GM19328 (cell line): Measurements from ENCODE around the gene TTLL4.
"Not testable (repeated sequence)": the region's sequence is repeated elsewhere in the genome, so short reads cannot be mapped to it uniquely, and the experiment has no call there.

Experiments used
- ATAC-seq: cut with Tn5 transposase; IDR thresholded peaks from one replicate; pipeline ENCODE4 v1.9.1; 2021; ENCODE audit warnings: mild to moderate bottlenecking, moderate library complexity; ENCODE audit not compliant: unreplicated experiment

The TTLL4 gene, protein sequence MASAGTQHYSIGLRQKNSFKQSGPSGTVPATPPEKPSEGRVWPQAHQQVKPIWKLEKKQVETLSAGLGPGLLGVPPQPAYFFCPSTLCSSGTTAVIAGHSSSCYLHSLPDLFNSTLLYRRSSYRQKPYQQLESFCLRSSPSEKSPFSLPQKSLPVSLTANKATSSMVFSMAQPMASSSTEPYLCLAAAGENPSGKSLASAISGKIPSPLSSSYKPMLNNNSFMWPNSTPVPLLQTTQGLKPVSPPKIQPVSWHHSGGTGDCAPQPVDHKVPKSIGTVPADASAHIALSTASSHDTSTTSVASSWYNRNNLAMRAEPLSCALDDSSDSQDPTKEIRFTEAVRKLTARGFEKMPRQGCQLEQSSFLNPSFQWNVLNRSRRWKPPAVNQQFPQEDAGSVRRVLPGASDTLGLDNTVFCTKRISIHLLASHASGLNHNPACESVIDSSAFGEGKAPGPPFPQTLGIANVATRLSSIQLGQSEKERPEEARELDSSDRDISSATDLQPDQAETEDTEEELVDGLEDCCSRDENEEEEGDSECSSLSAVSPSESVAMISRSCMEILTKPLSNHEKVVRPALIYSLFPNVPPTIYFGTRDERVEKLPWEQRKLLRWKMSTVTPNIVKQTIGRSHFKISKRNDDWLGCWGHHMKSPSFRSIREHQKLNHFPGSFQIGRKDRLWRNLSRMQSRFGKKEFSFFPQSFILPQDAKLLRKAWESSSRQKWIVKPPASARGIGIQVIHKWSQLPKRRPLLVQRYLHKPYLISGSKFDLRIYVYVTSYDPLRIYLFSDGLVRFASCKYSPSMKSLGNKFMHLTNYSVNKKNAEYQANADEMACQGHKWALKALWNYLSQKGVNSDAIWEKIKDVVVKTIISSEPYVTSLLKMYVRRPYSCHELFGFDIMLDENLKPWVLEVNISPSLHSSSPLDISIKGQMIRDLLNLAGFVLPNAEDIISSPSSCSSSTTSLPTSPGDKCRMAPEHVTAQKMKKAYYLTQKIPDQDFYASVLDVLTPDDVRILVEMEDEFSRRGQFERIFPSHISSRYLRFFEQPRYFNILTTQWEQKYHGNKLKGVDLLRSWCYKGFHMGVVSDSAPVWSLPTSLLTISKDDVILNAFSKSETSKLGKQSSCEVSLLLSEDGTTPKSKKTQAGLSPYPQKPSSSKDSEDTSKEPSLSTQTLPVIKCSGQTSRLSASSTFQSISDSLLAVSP

DNA sequence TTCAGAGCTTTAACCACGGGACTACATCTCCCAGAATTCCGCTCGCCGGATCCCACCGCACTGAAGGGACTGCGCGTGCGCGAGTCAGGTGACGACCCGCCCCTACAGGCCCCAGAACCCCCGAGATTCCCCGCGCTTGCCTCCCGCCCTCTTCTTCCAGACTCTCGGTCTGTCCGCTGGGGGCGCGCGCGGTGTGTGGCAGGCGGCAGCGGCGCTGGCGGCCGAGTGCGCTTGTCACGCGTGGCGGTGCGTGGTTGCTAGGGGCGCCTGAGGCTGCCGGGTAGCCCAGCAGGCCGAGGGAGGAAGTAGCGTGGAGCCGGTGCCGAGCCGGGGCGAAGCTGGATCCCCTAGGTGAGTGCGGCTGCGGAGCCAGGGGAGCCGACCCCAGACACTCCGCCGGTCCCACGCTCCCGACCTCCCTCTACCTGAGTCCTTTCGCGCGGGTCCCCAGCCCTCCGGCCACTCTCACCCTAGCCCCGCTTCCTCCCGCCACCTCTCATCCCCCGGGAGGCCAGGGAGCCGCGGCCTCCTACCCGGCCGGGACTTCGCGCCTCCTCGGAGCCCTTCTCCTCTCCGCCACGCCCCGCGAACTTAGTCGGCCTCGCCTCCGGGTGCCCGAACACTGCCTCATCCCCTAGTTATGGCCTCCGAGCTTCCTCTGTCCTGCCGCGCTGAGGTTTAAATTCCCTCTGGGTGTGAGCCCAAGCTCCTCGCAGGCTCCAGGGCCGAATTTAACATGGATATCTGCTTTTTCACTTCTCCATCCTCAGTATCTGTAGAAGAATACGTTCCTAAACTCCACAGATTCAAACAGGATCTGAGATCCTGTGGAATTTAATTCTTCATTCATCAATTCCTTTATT, at the start of gene TTLL4:
TTLL4 (plus strand) TSS at position 149 of the 863 bp plus-strand sequence. CDS start 26,842 bp downstream, outside the sequence.
- peak; percentile 82 for ATAC-seq

DNA sequence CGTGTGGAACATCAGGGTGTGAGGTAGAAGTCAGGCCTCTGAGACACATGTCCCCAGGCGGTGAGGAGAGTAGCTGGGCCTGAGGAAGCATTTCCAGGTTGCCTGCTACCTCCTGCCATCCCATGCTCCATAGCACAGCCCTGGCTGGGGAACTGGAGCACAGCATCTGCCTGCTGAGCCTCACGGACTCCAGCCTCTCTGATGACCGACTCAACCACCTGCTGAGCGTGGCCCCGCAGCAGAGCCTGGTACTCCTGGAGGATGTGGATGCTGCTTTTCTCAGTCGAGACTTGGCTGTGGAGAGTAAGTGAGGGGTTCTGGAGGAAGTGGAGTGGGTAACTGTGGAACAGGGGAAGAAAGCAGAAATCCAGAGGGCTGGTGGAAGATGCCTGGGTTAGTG, 48.3 kb upstream of the TTLL4 start:
- ATAC-seq, result no peak

DNA sequence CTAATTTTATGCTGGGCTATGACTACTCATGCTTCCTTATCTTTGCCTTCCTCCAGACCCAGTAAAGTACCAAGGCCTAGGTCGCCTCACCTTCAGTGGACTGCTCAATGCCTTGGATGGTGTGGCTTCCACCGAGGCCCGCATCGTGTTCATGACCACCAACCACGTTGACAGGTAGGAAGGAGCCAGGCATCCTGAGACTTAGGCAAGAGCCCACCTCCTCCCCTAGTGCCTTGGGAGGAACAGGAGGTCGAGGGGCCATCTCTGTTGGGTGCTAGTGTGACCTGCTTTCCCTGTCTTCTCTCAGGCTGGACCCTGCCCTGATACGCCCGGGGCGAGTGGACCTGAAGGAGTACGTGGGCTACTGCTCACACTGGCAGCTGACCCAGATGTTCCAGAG, 47.8 kb upstream of the TTLL4 start:
- no peak for ATAC-seq

DNA sequence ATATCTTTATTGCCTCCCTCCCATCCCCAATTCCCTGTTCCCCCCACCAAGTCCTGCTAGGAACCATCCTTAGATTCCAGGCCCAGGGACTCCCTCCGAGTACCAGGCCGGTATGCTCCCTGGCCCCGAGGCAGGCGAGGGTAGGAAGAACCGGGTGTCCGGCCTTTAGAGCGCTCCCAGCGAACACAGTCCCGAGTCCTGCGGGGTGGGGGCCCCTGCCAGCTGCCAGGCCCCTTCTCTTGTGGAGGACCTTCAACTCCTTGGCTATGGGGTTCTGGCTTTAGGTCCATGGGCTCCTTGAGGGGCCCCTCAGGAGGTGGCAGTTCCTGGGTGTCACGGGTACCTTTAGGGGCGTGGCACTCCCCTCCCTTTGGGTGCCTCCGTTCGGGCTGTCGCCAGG, 46.7 kb upstream of the TTLL4 start:
- ATAC-seq, result no peak

DNA sequence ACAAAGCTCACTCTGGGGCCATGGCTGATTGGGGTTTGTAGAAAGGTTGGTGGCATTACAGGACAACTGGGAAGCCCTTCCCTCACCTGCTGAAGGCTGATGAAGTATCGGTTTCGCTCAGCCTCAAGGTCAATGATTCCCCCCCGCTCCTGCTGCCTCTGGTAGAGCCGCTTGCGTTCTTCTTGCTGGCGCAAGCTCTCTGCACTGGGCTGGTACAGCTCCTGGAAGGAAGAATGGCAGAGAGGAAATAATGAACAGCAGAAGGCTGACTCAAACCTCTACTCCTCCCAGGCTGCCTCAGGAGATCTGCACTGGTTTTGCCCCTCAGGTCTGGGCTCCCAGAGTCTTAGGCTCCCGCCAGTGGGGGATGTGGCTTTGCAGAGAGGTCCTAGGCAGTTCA, 46.0 kb upstream of the TTLL4 start:
- no peak for ATAC-seq

DNA sequence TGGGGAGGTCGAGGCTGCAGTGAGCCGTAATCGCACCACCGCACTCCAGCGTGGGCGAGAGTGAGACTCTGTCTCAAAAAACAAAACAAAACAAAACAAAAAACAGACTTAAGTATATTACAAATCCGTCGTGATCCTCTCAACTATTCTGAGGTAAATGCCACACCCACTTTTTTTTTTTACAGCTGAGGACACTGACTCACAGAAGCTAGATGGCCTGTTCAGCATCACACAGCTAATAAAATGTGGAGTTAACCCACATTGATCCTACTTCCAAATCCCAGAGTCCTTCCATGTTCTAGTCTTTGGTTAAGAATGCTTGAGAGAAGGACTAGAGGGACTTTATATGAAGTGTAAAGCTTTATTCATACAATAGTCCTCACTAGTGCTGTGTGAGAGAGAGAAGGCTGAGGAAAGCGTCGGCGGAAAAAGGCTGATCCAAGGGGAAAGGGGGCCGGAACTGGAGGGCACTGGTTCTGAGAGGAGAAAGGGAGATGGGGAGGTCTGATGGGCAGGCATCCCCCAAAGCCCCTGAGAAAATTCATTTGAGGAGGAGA, 39.5 kb upstream of the TTLL4 start:
- no peak for ATAC-seq

DNA sequence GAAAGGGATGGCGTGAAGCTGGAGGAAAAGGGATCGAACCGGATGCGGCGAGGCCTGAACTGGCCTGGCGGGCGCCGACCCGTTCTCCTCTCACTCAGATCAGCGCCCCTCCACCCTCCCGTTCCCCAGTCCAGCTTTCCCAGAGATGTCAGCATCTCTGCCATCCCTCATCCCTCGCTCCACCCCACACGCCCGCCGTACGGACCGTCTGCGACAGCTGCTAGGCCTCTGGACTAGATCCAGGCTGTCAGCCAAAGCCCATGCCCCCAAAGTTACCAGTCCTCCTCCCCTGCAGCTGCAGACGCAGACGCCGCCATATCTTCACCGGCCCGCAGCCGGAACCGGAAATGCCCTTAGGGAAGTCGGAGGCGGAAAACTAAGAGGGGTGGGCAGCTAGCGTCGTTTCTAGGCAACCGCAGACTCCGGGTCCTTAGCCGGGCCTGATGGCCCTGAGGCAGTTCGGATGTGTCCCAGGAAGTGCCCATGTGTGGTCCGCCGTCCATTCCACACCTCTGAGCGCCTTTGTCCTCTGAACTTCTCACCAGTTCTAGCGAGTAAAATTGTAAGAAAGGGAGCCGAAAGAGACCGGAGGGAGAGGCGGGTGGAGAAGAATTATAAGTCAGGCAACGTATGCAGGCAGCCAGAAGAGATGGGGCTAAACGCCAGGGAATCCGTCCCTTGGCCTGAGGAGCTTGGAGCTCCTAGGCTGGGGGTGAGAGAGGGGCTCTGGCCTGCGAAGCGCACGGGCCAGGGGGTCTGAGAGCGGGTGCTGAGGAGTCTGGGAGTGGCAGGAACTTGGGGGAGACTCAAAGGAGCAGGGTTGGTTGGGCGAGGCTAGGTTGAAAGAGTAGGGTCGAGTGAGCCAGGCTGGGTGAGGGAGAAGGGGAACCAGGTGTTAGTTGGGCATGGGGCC, 38.7 kb upstream of the TTLL4 start, which contains the start of the genes RNF25 and STK36:
RNF25 (minus strand) TSS at position 349 of the 913 bp plus-strand sequence; CDS start at position 317, 32 bp downstream.
STK36 (plus strand) TSS at position 433 of the 913 bp plus-strand sequence. CDS start 744 bp downstream, outside the sequence.
- ATAC-seq, result peak; percentile 98

DNA sequence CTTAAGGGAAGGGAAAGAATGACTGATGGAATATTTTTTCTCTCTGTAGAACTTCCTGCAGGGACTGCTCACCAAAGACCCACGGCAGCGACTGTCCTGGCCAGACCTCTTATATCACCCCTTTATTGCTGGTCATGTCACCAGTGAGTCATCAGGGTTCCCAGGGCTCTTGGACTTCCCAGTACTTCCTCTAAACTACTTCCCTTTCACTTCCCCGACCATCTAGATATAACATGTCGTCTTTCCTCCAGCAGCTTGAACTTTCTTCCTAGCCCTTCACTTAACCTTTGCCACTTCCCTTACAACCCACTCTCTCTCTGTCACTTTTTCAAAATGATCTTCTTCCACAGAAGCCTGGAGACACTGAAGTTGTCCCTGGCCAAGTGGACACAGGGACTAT, 31.5 kb upstream of the TTLL4 start:
- no peak for ATAC-seq

DNA sequence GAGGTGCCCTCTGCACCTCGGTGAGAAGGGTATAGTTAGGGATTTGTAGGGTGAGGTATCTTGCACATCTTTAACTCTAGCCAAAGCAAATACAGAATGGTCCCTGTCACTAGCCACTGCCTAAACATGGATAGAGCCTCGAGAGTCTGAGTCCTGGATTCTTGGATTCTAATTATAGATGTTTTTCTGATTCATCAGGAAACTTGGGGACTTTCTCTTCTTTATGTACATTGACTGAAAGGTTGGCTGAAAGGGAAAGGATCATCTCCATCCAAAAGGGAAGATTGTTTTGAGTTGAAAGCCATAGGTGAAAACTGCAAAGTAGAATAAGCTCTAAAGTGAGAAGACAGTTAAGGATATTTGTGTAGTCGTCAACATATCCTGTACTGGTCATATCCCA, 30.6 kb upstream of the TTLL4 start:
- ATAC-seq, result no peak

DNA sequence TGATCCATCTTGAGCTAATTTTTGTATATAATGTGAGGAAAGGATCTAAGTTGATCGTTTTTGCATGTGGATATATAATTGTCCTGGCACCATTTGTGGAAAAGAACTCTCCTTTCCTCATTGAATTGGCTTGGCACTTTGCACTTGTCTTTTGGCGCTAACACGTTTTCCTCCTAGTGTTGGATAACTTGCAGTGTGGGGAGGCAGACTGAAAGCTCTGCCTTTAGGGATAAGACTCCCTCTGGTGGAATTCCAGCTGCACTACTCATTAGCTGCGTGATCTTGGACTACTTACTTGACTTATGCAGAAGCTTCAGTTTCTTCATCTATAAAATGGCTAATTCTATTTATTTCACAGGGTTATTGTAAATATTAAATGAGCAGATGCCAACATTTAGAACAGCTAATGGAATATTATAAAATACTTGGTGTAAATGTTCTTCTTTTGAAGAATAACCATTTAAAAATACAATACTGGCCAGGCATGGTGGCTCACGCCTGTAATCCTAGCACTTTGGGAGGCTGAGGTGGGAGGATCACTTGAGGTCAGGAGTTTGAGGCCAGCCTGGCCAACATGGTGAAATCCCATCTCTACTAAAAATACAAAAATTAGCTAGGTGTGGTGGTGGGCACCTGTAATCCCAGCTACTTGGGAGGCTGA, 23.1 kb upstream of the TTLL4 start:
- not testable (repeated sequence) for ATAC-seq

DNA sequence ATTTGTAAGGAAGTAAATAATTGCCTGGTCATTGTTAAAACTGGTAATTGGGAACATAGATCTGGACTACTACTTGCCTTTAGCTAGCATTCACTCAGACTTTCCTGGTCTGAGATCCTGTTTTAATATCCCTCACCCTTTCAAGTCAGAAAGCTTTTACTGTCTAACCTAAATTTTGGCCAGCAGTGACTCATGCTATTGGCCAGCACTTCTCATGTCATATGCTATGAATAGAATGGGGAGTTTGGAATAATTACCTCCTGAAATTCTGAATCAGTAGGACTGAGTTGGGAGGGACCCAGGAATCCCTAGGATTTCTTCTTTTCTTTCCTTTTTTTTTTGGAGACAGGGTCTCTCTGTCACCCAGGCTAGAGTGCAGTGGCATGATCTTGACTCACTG, 19.4 kb upstream of the TTLL4 start:
- ATAC-seq, result no peak

DNA sequence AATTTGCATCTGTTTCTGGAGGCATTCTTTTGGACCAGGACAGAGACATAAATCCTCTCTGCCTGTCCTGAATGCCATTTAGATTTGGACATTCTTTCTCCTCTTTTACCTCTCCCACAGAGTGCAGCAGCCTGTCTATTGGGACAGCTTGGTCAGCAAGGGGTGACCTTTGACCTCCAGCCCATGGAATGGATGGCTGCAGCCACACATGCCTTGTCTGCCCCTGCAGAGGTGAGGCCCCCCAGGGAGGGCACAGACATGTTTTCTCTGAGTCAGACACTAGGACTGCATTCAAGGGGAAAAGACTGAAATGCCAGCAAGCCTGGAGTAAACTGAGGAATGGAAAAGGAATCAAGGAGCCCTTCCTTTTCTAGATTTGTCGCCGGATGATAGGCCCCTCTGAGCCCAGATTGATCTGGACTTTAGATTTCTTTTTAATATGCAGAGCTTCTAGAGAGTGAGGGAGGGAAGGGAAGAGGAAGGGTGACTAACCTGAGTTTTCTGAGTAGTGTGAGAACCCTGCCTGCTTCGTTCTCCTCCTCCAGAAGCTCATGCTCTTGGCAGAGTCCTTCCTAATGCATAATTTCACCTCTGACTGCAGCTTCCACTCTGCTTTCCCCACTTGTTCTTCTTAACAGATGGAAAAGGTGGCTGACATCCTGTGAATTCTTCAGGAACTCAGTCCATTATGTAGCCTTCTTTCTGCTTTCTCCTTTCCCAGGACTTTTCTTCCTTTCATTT, 16.1 kb upstream of the TTLL4 start:
- ATAC-seq, result no peak

DNA sequence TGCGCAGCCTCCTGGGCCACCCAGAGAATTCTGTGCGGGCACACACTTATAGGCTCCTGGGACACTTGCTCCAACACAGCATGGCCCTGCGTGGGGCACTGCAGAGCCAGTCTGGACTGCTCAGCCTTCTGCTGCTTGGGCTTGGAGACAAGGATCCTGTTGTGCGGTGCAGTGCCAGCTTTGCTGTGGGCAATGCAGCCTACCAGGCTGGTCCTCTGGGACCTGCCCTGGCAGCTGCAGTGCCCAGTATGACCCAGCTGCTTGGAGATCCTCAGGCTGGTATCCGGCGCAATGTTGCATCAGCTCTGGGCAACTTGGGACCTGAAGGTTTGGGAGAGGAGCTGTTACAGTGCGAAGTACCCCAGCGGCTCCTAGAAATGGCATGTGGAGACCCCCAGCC, 11.8 kb upstream of the TTLL4 start:
- no peak for ATAC-seq

DNA sequence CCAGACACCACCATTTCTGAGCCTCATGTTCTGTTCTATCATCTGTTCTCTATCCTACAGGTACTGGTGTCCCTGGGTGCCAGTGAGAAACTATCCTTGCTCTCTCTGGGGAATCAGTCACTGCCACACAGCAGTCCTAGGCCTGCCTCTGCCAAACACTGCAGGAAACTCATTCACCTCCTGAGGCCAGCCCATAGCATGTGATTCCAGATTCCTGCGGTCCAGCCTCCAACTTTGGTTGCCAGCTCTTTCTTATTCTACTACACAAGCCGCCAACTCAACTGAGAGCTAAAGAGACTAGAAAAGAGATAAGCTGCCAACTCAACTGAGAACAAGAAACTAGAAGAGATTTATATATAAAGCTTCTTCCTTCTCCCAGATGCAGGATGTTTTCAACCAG, 8.8 kb upstream of the TTLL4 start:
- ATAC-seq, result no peak

DNA sequence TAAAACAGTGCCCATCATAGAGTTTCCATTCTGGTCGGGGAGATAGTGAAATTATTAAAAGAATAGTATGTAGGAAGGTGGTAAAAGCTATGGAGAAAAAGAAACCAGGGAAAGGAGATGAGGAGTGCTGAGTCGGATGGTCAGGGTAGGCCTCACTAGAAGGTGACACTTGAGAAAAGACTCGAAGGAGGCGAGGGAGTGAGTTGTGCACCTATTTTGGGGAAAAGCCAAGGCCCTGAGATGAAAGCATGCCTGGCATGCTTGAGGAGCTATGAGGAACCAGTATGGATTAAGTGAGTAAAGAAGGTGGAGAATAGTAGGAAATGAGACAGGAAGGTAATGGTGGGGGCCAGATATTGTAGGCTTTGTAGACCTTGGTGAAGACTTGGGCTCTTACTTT, 7.3 kb upstream of the TTLL4 start:
- no peak for ATAC-seq

DNA sequence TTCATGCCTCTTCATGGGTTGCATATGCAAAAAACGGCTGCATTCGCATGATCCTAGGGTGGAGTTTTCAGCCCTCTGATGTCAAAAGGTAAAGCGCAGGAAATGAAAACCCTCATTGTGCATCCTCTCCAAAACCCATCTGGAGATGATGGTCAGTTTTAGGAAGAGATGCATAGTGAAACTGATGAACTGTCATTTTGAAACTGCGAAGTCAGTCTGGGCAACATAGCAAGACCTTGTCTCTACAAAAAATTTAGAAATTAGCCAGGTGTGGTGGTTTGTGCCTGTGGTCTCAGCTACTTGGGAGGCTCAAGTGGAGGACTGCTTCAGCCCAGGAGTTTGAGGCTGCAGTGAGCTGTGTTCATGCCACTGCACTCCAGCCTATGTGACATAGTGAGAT, 2.5 kb upstream of the TTLL4 start:
- no peak for ATAC-seq

DNA sequence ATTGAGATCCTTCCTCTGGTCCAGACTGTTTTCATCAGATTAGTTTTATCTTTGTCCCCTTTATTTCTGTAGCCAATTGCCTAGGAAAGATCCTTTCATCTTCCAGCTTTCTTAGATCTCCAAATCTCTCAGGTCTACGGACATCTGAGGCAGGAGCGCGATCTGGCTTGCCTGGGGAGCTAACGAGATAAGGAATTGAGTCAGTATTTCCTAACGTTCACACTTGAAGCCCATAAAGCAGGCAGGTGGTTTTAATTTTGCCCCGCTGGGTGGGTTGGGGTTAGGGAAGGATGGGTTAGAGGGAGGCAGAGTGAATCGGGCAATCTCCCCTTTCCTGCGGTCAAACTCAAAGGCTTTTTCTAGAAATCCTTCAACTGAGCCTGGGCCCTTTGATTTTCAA, 727 bp upstream of the TTLL4 start:
- no peak for ATAC-seq

DNA sequence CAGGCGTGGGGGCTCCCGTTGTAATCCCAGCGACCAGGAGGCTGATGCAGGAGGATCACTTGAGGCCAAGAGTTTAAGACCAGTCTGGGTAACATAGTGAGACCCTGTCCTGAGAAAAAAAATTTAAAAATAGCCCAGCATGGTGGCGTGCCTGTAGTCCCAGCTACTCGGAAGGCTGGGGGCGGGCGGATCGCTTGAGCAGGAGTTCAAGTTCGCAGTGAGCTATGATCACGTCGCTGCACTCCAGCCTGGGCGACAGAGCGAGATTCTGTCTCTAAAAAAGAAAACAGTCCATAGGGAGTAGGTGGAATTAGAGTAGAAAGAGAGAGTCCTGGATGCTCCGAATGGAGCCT, 325 bp upstream of the TTLL4 start:
- no peak for ATAC-seq
